HL-60 (cell line): ENCODE results near the gene NR2F1-AS1.

ENCODE experiments used
- DNase-seq, 2 experiments: peaks; one replicate each; pipeline ENCODE4 v3.0.0-alpha.2; 2010 to 2020; ENCODE audit warnings: low read depth in 1 of 2, low spot score in 1 of 2
- H3K27ac ChIP-seq: fragments of 250-450 bp; sonication (Bioruptor Pico); replicated peaks from 2 replicates; pipeline ENCODE4 v1.5.1; 2020; ENCODE audit warnings: mild to moderate bottlenecking, moderate library complexity
- H3K27me3 ChIP-seq: fragments of 250-450 bp; sonication (Bioruptor Pico); 2 replicates; pipeline ENCODE4 v1.5.1; 2021; ENCODE audit warnings: mild to moderate bottlenecking, moderate library complexity; ENCODE audit not compliant: insufficient read depth, poor library complexity, severe bottlenecking
- H3K4me3 ChIP-seq: replicated peaks from 2 replicates; pipeline ENCODE4 v1.5.1; 2011; ENCODE audit warnings: mild to moderate bottlenecking, control low read depth, low read length; ENCODE audit not compliant: insufficient read depth
- GABPA ChIP-seq: IDR thresholded peaks from 2 replicates; pipeline ENCODE4 v1.6.1; 2012; ENCODE audit warnings: low read depth
- POLR2AphosphoS5 ChIP-seq: IDR thresholded peaks from 2 replicates; pipeline ENCODE4 v1.6.1; 2012; ENCODE audit warnings: low read depth
- SPI1 ChIP-seq: IDR thresholded peaks from 2 replicates; pipeline ENCODE4 v1.6.1; 2012; ENCODE audit warnings: low read depth, mild to moderate bottlenecking, borderline replicate concordance
- TF ChIP-seq, protein P1 (sequence below): IDR thresholded peaks from 2 replicates; pipeline ENCODE4 v1.6.1; 2012; ENCODE audit warnings: low read depth; ENCODE audit not compliant: insufficient replicate concordance
- TF ChIP-seq, protein P2 (sequence below): IDR thresholded peaks from one replicate; pipeline ENCODE4 v1.5.1; 2011; ENCODE audit warnings: low read length, control low read depth, inconsistent platforms; ENCODE audit not compliant: insufficient read depth

Gene NR2F1-AS1

DNA sequence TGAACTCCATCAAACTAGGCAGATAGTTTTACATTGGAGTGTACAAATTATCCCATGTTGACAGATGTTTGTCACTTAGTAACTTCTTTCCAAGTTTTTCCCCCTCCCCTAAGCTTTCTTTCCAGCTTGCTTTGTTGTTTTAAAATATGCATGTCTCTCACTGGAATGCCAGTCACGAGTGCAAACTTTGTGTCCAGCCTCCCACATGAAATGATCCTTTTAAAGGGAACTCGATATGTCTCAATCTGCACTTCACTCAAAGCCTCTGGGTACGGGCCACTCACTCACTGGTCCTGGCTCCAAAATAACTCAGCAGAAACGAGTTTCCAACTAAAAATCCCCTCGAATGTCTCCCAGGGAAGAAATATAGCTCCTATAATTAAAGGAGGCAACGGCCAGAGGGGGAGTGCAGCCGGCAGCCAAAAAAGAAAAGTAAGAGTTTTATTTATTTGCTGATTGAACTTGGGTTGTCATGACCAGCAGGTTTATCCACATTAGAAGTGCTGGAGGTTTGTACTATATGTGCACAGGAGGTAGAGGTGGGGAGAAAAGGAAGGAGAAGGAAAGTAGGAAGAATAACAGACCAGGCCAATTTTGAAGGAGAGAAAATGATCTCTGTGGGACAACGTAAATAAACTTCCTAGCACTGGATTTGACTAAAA, 19.5 kb upstream of the NR2F1-AS1 start:
- no peak for DNase-seq
- Histone ChIP-seq H3K27me3 (peaks cover 3% of the 10 kb centered on the region), H3K4me3 (no peak overlapping the region), H3K27ac (no peak overlapping the region)
- TF ChIP-seq GABPA (no peak), SPI1 (no peak)
- TF ChIP-seq, protein P1, sequence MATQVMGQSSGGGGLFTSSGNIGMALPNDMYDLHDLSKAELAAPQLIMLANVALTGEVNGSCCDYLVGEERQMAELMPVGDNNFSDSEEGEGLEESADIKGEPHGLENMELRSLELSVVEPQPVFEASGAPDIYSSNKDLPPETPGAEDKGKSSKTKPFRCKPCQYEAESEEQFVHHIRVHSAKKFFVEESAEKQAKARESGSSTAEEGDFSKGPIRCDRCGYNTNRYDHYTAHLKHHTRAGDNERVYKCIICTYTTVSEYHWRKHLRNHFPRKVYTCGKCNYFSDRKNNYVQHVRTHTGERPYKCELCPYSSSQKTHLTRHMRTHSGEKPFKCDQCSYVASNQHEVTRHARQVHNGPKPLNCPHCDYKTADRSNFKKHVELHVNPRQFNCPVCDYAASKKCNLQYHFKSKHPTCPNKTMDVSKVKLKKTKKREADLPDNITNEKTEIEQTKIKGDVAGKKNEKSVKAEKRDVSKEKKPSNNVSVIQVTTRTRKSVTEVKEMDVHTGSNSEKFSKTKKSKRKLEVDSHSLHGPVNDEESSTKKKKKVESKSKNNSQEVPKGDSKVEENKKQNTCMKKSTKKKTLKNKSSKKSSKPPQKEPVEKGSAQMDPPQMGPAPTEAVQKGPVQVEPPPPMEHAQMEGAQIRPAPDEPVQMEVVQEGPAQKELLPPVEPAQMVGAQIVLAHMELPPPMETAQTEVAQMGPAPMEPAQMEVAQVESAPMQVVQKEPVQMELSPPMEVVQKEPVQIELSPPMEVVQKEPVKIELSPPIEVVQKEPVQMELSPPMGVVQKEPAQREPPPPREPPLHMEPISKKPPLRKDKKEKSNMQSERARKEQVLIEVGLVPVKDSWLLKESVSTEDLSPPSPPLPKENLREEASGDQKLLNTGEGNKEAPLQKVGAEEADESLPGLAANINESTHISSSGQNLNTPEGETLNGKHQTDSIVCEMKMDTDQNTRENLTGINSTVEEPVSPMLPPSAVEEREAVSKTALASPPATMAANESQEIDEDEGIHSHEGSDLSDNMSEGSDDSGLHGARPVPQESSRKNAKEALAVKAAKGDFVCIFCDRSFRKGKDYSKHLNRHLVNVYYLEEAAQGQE, result no peak

DNA sequence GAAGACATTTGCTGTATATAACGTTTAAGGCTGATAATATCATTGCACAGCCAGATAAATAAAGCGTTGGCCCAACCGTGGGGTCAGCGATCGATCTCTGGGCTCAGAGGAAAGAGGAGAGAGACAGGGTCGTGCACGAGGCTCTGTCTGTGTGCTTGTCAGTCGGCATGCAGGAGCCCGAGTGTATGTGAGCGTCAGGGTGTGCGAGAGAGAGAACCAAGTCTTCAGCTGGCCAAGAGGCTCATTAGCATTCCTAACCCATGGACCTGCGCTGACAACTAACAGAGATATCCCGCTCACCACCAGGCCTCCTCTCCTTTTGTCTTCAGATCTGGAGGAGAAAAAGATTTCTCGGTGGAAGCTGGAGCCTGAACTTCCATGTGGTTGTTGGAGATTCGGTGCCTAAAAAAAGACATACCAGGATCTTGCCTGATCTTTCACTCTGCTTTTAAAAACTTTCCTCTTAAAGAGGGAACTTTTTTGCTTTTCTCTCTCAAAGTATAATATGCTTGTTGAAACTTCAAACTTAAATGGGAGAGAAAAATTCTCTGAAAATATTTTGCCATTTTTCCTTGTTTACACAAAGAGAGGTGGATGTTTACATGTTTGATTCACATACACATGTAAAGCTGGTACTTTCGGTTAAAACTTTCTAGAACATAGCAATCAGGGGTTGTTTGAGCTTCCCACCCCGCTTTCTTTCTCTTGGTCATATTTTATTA, 18.5 kb upstream of the NR2F1-AS1 start:
- peaks cover 3% of the 10 kb centered on the region for H3K27me3 ChIP-seq
- H3K4me3 ChIP-seq, result no peak overlapping the region
- DNase-seq, result no peak
- no peak overlapping the region for H3K27ac ChIP-seq
- TF ChIP-seq GABPA (no peak), POLR2AphosphoS5 (no peak), SPI1 (no peak)
- TF ChIP-seq, protein P1, result no peak
- TF ChIP-seq, protein P2, sequence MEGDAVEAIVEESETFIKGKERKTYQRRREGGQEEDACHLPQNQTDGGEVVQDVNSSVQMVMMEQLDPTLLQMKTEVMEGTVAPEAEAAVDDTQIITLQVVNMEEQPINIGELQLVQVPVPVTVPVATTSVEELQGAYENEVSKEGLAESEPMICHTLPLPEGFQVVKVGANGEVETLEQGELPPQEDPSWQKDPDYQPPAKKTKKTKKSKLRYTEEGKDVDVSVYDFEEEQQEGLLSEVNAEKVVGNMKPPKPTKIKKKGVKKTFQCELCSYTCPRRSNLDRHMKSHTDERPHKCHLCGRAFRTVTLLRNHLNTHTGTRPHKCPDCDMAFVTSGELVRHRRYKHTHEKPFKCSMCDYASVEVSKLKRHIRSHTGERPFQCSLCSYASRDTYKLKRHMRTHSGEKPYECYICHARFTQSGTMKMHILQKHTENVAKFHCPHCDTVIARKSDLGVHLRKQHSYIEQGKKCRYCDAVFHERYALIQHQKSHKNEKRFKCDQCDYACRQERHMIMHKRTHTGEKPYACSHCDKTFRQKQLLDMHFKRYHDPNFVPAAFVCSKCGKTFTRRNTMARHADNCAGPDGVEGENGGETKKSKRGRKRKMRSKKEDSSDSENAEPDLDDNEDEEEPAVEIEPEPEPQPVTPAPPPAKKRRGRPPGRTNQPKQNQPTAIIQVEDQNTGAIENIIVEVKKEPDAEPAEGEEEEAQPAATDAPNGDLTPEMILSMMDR, result no peak

DNA sequence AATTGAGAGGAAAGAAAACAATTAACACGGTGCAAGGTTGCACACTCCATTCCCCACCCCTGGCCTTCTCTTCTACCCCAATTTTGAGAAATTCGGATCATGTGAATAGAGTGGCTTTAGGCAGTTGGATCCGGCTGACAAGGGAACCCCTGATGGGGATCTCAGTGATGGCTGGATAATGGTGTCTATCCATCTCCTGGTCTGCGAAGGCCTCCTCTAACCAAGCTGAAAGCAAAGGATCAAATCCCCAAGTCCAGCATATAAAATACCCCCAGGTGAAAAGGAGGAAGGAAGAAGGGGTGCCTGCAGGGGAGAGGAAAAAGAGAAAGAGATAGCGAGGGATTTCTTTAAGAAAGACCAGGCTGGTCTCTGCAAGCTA, 18.0 kb upstream of the NR2F1-AS1 start:
- TF ChIP-seq SPI1, result no peak
- Histone ChIP-seq H3K27me3 (peaks cover 3% of the 10 kb centered on the region), H3K4me3 (no peak overlapping the region), H3K27ac (no peak overlapping the region)
- DNase-seq, result no peak

DNA sequence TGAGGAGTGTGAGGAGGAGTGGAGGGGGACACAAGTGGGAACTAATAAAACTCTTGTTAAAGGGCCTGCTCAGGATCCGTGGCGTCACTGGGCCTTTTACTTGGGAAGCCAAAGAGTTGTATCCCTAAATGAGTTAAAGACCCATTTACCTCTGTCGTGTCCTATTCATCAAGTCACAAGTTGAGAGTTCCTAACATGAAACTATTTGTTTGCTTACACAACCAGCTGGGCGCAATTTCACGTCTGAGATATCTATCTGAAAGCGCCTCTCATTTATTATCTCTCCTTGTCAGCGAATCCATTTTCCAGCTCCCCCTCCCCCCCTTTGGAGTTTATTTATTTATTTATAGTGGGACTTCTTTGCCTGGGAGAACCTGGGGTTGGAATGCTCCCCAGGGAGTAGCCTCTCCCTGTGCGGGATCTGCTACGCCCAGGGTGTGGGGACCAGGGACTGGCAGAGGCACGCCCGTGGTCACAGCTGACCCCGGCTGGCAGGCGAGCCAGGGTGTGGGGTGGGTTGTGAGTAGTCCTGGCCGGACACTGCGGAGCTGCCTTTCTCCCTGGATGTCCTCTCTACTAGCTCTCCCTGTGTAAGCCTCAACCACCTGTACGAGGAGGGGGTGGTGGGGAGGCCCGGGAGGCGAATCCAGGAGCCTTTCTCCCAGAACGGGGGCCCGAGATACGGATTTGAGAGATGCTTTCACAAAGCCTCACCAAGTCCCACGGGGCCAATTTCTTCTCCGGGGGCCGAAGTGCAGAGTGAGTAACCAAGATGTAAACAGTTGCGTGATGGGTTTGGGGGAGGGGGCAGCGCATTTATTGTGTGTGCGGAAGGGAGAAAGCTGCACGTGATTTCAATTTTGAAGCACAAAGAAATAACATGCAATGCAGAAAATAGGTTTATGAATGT, 17.3 kb upstream of the NR2F1-AS1 start:
- no peak overlapping the region for H3K4me3 ChIP-seq
- peaks cover 3% of the 10 kb centered on the region for H3K27me3 ChIP-seq
- no peak for DNase-seq
- TF ChIP-seq SPI1, result no peak
- no peak for TF ChIP-seq POLR2AphosphoS5
- TF ChIP-seq, protein P2, result no peak
- no peak for TF ChIP-seq GABPA
- TF ChIP-seq, protein P1, result no peak
- H3K27ac ChIP-seq, result no peak overlapping the region
